Renal cortex interstitium (tissue), 11 donors: ENCODE results near the gene CELA3B. TPM values are rescaled to one million over a fixed set of nuclear protein-coding genes. Genes with fewer than 3 reads are reported as not detected.
"Not testable (repeated sequence)": the region's sequence is repeated elsewhere in the genome, so short reads cannot be mapped to it uniquely, and the experiment has no call there.

Experiments used
- DNase-seq, 11 donors: peaks; one replicate each; pipeline ENCODE4 v3.0.0-alpha.2; 2013; ENCODE audit warnings: low read depth in 9 of 11, low spot score in 4 of 11; ENCODE audit errors: extremely low read depth in 1 of 11
- polyA plus RNA-seq, 3 donors: library from polyadenylated mRNA; unstranded; fragments of 120-200 nt; gene quantifications; one replicate each; pipeline ENCODE4 v1.2.1, GENCODE V29; 2013; ENCODE audit not compliant: insufficient read length in 3 of 3

Gene CELA3B
- polyA plus RNA-seq, 3 donors = 0.29 to 0.40 TPM; not detected in 1

DNA sequence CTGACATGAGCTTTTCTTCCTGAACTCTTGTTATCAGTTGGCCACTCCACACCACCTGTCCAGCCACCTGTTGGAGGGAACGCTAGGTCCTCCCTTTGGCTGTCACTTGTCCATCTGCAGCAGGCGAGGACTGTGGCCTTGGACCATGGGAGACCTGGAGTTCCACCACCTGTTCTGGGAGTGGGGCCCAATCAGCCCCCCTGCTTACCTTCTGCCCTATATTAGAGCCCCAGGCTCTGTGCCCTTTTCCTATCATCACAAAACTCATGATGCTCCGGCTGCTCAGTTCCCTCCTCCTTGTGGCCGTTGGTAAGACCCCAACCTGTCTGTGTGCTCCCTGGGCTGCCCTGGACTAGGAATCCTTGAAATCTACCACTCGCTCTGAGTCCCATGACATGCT is 24.6 kb downstream of the CELA3B start, which contains the start of gene CELA3A:
TSS of gene CELA3A (plus strand) at position 249 of the 400 bp plus-strand sequence. CDS start at position 267, 18 bp downstream.
- DNase-seq = no peak

DNA sequence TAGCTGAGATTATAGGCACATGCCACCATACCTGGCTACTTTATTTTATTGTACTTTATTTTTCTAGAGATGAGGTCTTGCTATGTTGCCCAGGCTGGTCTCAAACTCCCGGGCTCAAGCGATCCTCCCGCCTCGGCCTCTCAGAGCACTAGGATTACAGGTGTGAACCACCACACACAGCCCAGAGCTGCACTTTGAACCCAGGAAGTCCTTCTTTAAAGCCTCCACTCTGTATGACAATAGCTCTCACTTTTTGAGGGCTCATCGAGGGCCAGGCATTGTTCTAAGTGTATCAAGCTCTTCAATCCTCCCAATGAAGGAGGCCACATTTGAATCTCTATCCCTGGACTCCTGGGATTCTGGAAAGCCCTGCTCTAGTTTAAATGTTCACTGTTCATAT is 25.6 kb downstream of the CELA3B start:
- not testable (repeated sequence) for DNase-seq

DNA sequence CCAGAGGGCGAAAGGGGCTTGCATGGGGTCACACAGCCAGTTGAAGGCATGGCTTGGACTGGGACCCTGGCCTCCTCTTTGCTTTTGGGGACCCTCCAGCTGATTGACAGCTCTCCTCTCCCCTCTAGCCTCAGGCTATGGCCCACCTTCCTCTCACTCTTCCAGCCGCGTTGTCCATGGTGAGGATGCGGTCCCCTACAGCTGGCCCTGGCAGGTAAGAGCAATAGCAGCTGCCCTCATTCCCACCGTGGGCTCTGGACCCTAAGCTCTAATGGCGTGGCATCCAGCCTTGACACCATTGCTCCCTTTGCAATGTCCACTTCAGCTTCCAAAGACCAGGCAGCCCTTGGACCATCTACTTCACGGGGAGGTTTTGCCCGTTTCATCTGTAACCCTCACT is 26.1 kb downstream of the CELA3B start:
- not testable (repeated sequence) for DNase-seq

GRCh38 chr1:22003959-22004358 is 27.1 kb downstream of the CELA3B start:
- DNase-seq = not testable (repeated sequence)

GRCh38 chr1:22005261-22006149 is 28.7 kb downstream of the CELA3B start:
- DNase-seq = not testable (repeated sequence)

DNA sequence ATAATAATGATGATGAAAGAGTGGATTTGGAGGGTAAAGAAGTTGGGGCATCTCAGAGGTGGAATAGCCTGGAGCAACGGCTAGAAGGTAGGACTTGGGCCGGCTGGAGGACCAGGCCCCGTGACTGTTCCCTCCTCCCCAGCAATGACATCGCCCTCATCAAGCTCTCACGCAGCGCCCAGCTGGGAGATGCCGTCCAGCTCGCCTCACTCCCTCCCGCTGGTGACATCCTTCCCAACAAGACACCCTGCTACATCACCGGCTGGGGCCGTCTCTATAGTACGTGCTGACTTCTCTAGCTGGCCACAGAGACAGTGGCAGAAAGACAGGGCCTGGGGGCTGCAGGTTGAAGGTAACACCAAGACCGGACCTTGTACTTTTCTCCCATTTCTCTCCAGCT is 29.9 kb downstream of the CELA3B start:
- DNase-seq = not testable (repeated sequence)

- not testable (repeated sequence) for DNase-seq
These were observed 30.4 kb downstream of the CELA3B start for GRCh38 chr1:22007262-22007661.

DNA sequence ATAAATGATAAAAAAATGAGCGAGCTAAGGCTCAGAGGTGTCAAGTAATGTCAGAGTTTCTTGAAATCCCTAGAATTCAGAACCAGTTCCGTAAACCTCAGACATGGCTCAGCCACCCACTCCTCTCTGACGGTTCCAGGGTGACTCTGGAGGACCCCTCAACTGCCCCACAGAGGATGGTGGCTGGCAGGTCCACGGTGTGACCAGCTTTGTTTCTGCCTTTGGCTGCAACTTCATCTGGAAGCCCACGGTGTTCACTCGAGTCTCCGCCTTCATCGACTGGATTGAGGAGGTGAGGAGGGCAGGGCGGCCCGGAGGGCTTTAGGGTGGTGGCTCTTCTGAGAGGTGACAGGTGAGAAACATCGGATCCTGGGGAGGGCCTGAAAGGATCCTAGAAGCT is 32.7 kb downstream of the CELA3B start:
- not testable (repeated sequence) for DNase-seq

- not testable (repeated sequence) for DNase-seq
These were observed 35.9 kb downstream of the CELA3B start for GRCh38 chr1:22012752-22013151.

DNA sequence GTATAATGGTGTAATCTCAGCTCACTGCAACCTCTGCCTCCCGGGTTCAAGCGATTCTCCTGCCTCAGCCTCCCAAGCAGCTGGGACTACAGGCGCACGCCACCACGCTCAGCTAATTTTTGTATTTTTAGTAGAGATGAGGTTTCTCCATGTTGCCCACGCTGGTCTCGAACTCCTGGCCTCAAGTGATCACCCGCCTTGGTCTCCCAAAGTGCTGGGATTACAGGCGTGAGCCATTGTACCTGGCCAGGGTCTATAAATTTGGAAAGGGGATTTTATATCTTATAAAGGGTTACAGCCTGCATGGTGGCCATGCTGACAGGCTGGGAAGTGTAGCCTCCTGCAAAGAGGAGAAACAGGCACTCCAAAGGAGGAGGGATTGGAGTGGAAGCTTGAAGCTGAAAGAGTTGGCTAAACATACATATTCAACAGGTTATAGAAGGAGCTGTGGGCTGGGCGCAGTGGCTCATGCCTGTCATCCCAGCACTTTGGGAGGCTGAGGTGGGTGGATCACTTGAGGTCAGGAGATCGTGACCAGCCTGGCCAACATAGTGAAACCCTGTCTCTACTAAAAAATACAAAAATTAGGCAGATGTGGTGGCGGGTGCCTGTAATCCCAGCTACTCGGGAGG is 37.9 kb downstream of the CELA3B start:
- not testable (repeated sequence) for DNase-seq

- DNase-seq = no peak
These were observed 42.0 kb downstream of the CELA3B start for GRCh38 chr1:22018583-22019559.

DNA sequence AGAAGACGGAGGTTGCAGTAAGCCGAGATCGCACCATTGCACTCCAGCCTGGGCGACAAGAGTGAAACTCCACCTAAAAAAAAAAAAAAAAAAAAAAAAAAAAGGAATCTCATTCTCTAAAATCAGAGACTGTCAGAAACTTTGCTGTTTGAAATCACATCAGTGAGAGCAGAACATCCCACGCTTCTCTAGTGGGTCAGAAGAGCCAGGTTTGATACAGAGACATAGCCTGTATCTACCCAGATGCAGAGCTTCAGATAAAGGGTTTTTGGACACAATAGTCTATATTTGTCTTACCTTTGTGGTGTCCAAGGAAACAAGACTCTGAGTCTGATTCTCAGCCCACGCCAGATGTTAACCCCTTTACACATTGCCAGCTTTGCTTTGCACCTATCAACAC is 44.2 kb downstream of the CELA3B start:
- no peak for DNase-seq

DNA sequence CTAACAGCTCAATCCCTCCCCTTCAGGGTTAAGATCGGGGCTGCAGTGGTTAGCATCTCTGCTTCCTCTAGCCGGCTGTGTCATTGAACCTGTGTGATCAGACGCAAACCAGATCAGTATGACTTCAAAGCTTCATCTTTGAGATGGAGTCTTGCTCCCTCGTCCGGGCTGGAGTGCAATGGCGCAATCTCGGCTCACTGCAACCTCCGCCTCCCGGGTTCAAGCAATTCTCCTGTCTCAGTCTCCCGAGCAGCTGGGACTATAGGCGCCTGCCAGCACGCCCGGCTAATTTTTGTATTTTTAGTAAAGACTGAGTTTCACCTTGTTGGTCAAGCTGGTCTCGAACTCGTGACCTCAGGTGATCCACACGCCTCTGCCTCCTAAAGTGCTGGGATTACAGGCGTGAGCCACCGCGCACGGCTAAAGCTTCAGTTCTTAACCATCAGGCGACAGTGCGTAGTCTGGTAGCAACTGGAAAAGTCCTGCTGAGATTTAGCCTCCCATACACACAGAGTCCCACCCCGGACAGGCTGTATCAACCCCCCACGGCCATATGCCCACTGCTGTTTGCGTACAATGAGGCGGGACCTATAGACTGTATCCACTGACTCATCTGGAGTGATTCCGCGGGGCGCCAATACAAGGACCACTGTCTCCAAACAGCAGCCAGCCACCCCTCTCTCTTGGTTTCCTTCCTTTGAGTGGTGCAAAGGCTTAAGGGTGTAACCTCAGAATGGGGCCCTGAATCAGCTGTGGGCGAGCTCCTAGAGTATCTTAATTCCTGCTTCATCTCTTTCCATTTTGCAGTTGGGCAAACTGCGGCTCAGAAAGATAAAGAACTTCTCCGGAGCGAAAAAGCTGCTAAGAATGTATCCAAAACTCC is 47.9 kb downstream of the CELA3B start:
- peak in 10 of 11 donors; percentile 20 to 85 (median 68) for DNase-seq

- DNase-seq = peak in 10 of 11 donors; percentile 64 to 90 (median 84)
These were observed 48.7 kb downstream of the CELA3B start for GRCh38 chr1:22025368-22026155.

DNA sequence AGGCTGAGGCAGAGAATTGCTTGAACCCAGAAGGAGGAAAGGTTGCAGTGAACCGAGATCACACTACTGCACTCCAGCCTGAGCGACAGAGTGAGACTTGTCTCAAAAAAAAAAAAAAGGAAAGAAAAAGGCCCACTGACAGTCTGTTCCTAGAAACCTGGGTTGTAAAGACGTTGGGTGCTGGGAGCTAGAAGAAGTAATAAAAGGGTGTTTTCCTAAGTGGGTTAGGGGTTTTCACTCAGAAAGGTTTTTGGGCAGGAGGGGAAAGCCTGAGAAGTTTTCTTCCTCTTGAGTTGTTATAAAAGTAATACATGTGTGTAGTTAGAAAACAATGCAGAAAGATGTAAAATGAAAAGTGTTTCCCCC is 50.1 kb downstream of the CELA3B start:
- no peak for DNase-seq

GRCh38 chr1:22030057-22030456 is 53.2 kb downstream of the CELA3B start:
- no peak for DNase-seq

GRCh38 chr1:22030473-22030872 is 53.7 kb downstream of the CELA3B start:
- DNase-seq = no peak
